Activated T-cell treated with anti-CD3 and anti-CD28 coated beads for 48 hours (primary cell): ENCODE results near the gene ANKRD28.

ENCODE experiments used
- DNase-seq: peaks from one replicate; pipeline ENCODE4 v3.0.0-alpha.2; 2020; ENCODE audit warnings: low read depth

ANKRD28 gene

GRCh38 chr3:15722877-15723623 lies 74.7 kb downstream of the ANKRD28 start:
- DNase-seq = no peak

- DNase-seq = no peak
Measured at GRCh38 chr3:15716178-15716577, 81.6 kb downstream of the ANKRD28 start.

- no peak for DNase-seq
Measured at GRCh38 chr3:15714448-15714847, 83.3 kb downstream of the ANKRD28 start.

- DNase-seq = no peak
Measured at GRCh38 chr3:15713364-15713763, 84.4 kb downstream of the ANKRD28 start.

GRCh38 chr3:15711281-15711680 lies 86.5 kb downstream of the ANKRD28 start:
- no peak for DNase-seq

- no peak for DNase-seq
Measured at GRCh38 chr3:15708882-15709677, 88.7 kb downstream of the ANKRD28 start.

- DNase-seq = no peak
Measured at GRCh38 chr3:15707779-15708178, 90.0 kb downstream of the ANKRD28 start.

- DNase-seq = no peak
Measured at GRCh38 chr3:15703346-15703745, 94.4 kb downstream of the ANKRD28 start.

GRCh38 chr3:15694628-15695027 lies 103.2 kb downstream of the ANKRD28 start:
- DNase-seq = no peak

- no peak for DNase-seq
Measured at GRCh38 chr3:15693355-15693754, 104.4 kb downstream of the ANKRD28 start.

- DNase-seq = no peak
Measured at GRCh38 chr3:15690748-15691147, 107.0 kb downstream of the ANKRD28 start.

- DNase-seq = no peak
Measured at GRCh38 chr3:15690230-15690629, 107.5 kb downstream of the ANKRD28 start.

- DNase-seq = no peak
Measured at GRCh38 chr3:15685927-15686326, 111.9 kb downstream of the ANKRD28 start.

- no peak for DNase-seq
Measured at GRCh38 chr3:15683253-15683652, 114.5 kb downstream of the ANKRD28 start.

GRCh38 chr3:15682561-15683185 lies 115.1 kb downstream of the ANKRD28 start:
- DNase-seq = no peak

- DNase-seq = no peak
Measured at GRCh38 chr3:15681668-15682067, 116.1 kb downstream of the ANKRD28 start.

GRCh38 chr3:15679306-15679705 lies 118.5 kb downstream of the ANKRD28 start:
- DNase-seq = no peak

GRCh38 chr3:15676259-15676658 lies 121.5 kb downstream of the ANKRD28 start:
- DNase-seq = no peak

GRCh38 chr3:15673536-15673935 lies 124.2 kb downstream of the ANKRD28 start:
- DNase-seq = no peak

- no peak for DNase-seq
Measured at GRCh38 chr3:15667484-15667883, 130.3 kb downstream of the ANKRD28 start.

GRCh38 chr3:15666277-15666676 lies 131.5 kb downstream of the ANKRD28 start:
- no peak for DNase-seq

GRCh38 chr3:15665510-15666150 lies 132.1 kb downstream of the ANKRD28 start:
- no peak for DNase-seq
